ENCODE measurements around the gene GRIK3.
"Not testable (repeated sequence)": the region's sequence is repeated elsewhere in the genome, so short reads cannot be mapped to it uniquely, and the experiment has no call there.

GRCh38 chr1:37080296-37080986 lies 46.1 kb upstream of the GRIK3 start:
- not testable (repeated sequence) for TF ChIP-seq POLR2A, CTCF (IDR thresholded peaks at IDR 0.05)

All from right lobe of liver (tissue), 4 donors.